Measurements from ENCODE around the gene GALNT3. TPM values are rescaled to one million over a fixed set of nuclear protein-coding genes. Genes with fewer than 3 reads are reported as not detected.

Gene GALNT3
- total RNA-seq, 2 donors from 2014 or later, result 9.3 to 9.7 TPM

- no peak for DNase-seq
- Mint-ChIP-seq H3K27me3 (ENCODE audit: insufficient read depth) (no peaks in the 10 kb centered on the region), H3K27ac (no peak overlapping the region), H3K36me3 (ENCODE audit: low read depth) (no peaks in the 10 kb centered on the region), H3K9me3 (no peaks in the 10 kb centered on the region), H3K4me1 (peaks cover 5% of the 10 kb centered on the region), H3K4me3 (no peak overlapping the region)
- TF ChIP-seq CTCF (conservative IDR thresholded peaks at IDR 0.05), result no peak
- Histone ChIP-seq H3K27ac (ENCODE audit: low read depth, low read length) (no peak overlapping the region), H3K4me3 (ENCODE audit: low read length) (no peak overlapping the region), H3K27me3 (ENCODE audit: control insufficient read depth, insufficient read depth, low read length, poor library complexity, severe bottlenecking) (no peaks in the 10 kb centered on the region), H3K9ac (ENCODE audit: extremely low read depth, low read length, poor library complexity, severe bottlenecking) (no peak overlapping the region), H3K36me3 (ENCODE audit: control insufficient read depth, insufficient read depth, low read length) (no peaks in the 10 kb centered on the region), H3K9me3 (ENCODE audit: control insufficient read depth, low read length) (no peaks in the 10 kb centered on the region), H3K4me1 (ENCODE audit: control insufficient read depth, insufficient read depth, low read length) (no peaks in the 10 kb centered on the region)
Measured at GRCh38 chr2:165725421-165725820, 68.6 kb downstream of the GALNT3 start.

GRCh38 chr2:165720511-165720910, 73.5 kb downstream of the GALNT3 start:
- no peaks in the 10 kb centered on the region for H3K9me3 Mint-ChIP-seq
- H3K27ac ChIP-seq (ENCODE audit: low read depth, low read length), result no peak overlapping the region
- no peak overlapping the region for H3K9ac ChIP-seq (ENCODE audit: extremely low read depth, low read length, poor library complexity, severe bottlenecking)
- no peak overlapping the region for H3K27ac Mint-ChIP-seq
- no peak for DNase-seq
- H3K27me3 ChIP-seq (ENCODE audit: control insufficient read depth, insufficient read depth, low read length, poor library complexity, severe bottlenecking), result no peaks in the 10 kb centered on the region
- no peaks in the 10 kb centered on the region for H3K4me1 ChIP-seq (ENCODE audit: control insufficient read depth, insufficient read depth, low read length)
- TF ChIP-seq CTCF (conservative IDR thresholded peaks at IDR 0.05), result no peak
- no peaks in the 10 kb centered on the region for H3K9me3 ChIP-seq (ENCODE audit: control insufficient read depth, low read length)
- no peak overlapping the region for H3K4me3 ChIP-seq (ENCODE audit: low read length)
- H3K4me3 Mint-ChIP-seq, result no peak overlapping the region
- no peaks in the 10 kb centered on the region for H3K36me3 Mint-ChIP-seq (ENCODE audit: low read depth)
- no peaks in the 10 kb centered on the region for H3K36me3 ChIP-seq (ENCODE audit: control insufficient read depth, insufficient read depth, low read length)
- no peaks in the 10 kb centered on the region for H3K27me3 Mint-ChIP-seq (ENCODE audit: insufficient read depth)
- H3K4me1 Mint-ChIP-seq, result peaks cover 12% of the 10 kb centered on the region

GRCh38 chr2:165718610-165719210, 75.3 kb downstream of the GALNT3 start:
- Histone ChIP-seq H3K4me3 (ENCODE audit: low read length) (no peak overlapping the region), H3K4me1 (ENCODE audit: control insufficient read depth, insufficient read depth, low read length) (no peaks in the 10 kb centered on the region), H3K36me3 (ENCODE audit: control insufficient read depth, insufficient read depth, low read length) (no peaks in the 10 kb centered on the region), H3K9me3 (ENCODE audit: control insufficient read depth, low read length) (no peaks in the 10 kb centered on the region), H3K27me3 (ENCODE audit: control insufficient read depth, insufficient read depth, low read length, poor library complexity, severe bottlenecking) (no peaks in the 10 kb centered on the region), H3K27ac (ENCODE audit: low read depth, low read length) (no peak overlapping the region), H3K9ac (ENCODE audit: extremely low read depth, low read length, poor library complexity, severe bottlenecking) (no peak overlapping the region)
- Mint-ChIP-seq H3K36me3 (ENCODE audit: low read depth) (no peaks in the 10 kb centered on the region), H3K4me1 (peaks cover 13% of the 10 kb centered on the region), H3K27ac (no peak overlapping the region), H3K9me3 (no peaks in the 10 kb centered on the region), H3K27me3 (ENCODE audit: insufficient read depth) (no peaks in the 10 kb centered on the region), H3K4me3 (no peak overlapping the region)
- 88% methylated on average over 1 of the region's 1 CpG; no CpG with 5 or more reads in 1 of the 2 experiments for WGBS, 2 experiments (ENCODE audit: insufficient coverage in 1 of 2, insufficient read length in 1 of 2)
- no peak for TF ChIP-seq CTCF (conservative IDR thresholded peaks at IDR 0.05)
- DNase-seq, result no peak
